HG03045 (cell line): ENCODE measurements around the gene HBS1L.
"Not testable (repeated sequence)": the region's sequence is repeated elsewhere in the genome, so short reads cannot be mapped to it uniquely, and the experiment has no call there.

Experiments used
- ATAC-seq: cut with Tn5 transposase; IDR thresholded peaks from one replicate; pipeline ENCODE4 v1.9.1; 2021; ENCODE audit warnings: mild to moderate bottlenecking, moderate library complexity; ENCODE audit not compliant: unreplicated experiment

The HBS1L gene

DNA sequence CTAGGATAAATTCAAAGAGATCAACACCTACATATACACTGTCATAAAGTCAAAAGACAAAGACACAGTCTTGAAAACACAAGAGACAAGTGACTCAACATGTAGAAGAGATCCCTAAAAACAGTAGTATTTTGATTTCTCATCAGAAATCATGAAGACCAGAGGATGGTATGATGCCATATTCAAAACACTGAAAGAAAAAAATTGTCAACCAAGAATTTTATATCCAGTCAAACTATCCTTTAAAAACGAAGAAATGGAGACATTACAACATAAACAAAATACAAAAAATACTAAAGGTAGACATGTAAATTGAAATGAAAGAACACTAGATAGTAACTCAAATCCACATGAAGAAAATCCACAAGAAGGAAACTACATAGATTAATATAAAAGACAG lies 27.3 kb upstream of the HBS1L start:
- ATAC-seq = no peak

DNA sequence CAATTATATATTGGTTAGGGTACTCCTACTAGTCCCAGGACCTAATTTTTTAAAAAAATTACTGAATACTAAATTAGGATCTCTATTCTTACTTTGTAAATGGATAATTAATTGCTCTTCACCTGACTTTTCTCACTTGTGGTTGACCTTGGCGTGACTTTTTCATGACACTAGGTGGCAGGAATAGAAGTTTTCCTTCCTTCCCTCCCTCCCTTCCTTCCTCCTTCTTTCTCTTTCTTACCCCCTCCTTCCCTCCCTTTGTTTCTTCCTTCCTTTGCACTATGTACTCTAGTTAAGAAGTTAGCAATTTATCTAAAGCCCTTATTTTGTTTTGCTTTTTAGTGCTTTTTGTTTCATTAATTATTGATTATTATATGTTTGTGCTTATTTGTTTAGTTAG lies 20.4 kb upstream of the HBS1L start:
- no peak for ATAC-seq

DNA sequence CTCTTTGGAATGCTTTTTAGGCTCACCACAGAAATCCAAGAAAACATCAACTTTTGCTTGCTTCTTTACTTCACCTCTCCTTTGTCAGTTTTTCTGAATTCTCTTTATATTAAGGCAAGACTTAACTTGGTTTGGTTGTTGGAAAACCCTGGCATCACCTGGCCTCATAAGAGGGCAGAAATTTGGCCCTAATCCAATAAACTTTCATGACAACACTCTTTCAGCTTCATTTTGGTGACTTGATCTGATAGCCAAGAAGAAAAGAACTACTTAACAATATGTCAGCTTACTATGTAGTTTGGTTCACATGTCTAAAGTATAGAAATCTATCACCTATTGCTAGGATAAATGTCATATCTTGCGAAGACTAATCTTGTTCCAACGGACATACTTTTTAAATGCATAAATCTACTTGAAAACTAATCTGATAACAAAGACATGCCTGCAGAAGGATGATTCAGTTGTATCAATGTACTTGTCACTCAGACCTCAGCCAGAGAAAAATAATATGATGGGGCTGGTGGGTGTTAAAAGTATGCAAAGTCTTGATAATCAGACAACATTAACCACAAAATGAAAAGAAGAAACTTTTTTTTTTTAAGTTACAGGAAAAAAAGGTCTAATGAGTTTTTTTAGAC lies 19.3 kb upstream of the HBS1L start:
- no peak for ATAC-seq

DNA sequence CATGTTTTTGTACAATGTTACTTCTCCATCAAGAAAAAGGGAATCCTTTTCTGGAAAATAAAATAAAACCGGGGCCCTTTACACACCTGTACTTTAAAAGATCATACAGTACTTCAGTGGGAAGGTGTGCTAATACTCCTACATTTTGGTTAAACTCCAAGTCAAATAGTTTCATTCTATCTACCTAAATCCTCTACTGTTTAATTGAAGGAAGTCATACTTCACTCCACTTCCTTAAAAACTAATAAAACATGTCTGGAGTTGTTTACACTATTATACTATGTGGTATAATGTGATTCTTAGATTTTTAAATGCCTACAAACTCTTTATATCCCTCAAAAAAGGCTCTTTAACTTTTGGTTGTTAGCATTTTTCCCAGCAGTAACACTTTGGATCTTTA lies 18.6 kb upstream of the HBS1L start:
- ATAC-seq = no peak

DNA sequence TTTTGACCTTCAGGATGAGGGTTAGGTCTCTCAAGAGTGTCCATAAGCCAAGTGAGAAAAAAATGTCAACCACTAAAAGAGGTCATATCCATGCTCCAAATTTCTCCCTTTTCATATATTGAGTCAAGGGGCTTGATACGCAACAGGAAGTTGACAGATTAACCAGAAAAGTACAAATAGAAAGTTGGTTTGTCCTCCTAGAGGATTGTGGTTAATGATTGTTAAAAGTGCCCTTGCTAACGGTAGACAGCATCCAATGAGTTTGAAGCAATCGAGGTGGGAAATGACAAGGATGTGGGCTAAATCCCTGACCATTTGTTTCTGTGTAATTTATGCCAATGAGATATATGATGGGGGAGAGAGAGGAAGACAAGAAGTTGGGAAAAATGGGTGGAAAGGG lies 18.1 kb upstream of the HBS1L start:
- no peak for ATAC-seq

DNA sequence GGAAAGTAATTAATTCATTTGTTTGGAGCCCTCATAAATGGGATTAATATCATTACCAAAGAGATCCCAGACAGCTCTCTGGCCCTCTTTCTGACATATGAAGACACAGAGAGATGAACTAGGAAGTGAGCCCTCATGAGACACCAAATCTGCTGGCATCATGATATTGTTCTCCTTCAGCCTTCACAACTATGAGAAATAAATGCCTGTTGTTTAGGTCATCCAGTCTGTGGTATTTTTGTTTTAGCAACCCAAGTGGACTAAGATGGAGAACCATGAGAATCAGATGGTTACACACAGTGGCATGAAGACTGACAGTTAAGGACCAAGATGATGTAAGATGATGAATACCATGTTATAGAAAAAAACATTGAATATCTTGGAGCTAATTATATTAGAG lies 16.9 kb upstream of the HBS1L start:
- no peak for ATAC-seq

DNA sequence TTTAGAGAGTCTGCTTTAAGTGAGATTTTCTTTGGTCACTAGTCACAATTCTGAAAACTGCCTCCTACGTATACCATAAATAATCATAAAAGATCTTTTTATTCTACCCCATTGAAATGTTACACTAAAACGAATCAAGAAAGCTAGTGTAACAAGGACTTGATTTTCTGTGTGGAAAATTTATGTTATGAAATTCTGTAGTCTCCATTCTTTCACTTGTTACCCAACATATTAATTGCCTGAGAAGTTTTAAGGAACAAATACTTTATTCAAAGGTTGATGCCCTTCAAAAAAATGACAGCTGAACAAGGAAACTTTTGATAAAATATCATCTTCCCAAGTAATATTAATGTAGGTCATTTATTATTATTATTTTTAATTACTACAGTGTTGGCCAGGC lies 13.3 kb upstream of the HBS1L start:
- no peak for ATAC-seq

DNA sequence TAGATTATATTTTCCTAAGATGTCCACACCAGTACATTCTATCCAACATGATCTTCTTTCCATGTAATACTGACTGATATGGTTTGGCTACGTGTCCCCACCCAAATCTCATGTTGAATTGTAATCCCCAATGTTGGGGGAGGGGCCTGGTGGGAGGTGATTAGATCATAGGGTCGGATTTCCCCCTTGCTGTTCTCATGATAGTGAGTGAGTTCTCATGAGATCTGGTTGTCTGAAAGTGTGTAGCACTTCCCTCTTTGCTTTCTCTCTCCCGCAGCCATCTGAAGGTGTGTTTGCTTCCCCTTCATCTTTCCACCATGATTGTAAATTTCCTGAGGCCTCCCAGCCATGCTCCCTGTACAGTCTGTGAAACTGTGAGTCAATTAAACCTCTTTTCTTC lies 12.2 kb upstream of the HBS1L start:
- no peak for ATAC-seq

DNA sequence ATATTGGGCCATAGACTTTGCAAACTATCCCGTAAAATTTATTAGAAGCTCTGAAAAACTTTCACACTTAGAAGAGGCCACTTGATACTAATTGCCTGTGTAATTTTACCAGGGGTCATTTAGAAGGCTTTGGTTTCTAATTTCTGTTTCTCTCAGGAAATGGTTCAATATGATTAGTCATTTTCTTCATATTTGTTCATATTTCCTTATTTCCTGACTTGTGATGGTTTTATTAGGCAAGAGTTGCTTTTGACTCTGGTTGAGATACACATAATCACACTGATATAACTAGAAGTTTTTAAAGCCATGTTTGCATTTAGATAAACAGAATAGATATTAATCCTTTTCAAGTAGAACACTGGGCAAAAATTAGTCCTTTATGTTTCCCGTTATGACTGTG lies 11.8 kb upstream of the HBS1L start:
- ATAC-seq = no peak

DNA sequence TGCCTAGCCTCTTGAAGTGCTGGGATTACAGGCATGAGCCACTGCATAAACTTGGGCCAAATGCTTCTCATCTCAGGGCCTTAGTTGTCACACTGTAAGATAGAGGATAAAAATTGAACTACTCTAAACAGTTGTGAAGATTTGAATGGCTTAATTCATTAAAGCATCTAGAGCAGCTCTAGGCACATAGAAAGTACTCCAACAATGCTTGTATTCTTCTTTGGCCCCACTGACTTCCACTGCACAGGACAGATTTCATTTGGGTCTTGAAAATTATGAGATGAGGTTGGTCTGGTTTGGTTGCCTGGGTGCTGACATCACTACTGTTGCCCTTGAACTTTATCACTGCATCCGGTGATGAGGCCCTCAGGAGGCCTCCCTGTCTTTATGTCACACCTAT lies 10.0 kb upstream of the HBS1L start:
- no peak for ATAC-seq

DNA sequence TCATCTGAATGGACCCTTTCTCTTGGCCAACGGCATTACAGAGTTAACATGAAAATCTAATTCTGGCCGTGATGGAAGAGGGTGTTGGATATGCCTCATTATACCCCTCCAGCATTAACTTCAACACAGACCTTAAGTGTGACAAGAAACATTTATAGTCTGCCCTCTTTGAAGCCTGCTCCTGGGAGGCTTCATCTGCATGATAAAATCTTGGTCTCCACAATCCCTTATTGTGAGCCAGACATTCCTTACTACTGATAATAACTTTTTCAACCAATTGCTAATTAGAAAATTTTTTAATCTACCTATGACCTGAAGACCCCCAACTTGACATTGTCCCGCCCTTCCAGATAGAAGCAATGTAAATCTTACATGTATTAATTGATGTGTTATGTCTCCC lies 9.3 kb upstream of the HBS1L start:
- ATAC-seq = no peak

DNA sequence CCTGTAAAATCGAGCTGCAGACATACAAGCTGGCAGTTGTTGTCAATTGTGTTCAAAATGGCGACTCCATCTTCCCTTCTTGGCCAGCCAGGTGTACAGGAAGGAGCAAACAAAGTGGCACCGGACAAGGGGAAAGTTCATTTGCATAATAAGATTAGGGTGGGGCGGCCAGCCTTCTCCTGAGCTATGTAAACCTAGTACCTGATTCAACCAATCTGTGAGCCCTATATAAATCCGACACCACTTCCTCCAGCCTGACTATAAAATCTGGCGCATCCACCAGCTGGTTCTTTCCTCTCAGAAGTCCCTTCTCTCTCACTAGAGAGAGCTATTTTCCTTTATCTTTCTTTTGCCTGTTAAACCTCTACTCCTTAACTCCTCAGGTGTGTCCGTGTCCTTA lies 8.1 kb upstream of the HBS1L start:
- ATAC-seq = no peak

DNA sequence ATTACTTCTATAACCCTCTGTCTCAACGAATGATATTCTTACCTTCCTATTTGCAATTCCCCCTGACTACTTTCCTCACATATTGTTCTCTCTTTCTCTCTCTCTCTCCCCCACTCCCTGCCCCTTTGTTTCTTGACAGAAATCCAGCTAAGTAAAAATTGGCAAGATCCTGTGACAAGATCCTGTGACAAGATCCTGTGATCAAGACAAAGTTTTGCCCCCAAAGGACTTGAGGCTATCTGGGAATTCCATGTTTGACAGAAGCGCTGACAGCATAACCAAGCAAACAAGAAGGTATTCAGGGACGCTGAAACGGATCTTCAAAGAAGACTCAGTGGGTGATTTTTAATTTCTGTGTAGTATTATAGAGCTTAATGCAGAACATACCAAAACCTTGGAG lies 5.5 kb upstream of the HBS1L start:
- no peak for ATAC-seq

DNA sequence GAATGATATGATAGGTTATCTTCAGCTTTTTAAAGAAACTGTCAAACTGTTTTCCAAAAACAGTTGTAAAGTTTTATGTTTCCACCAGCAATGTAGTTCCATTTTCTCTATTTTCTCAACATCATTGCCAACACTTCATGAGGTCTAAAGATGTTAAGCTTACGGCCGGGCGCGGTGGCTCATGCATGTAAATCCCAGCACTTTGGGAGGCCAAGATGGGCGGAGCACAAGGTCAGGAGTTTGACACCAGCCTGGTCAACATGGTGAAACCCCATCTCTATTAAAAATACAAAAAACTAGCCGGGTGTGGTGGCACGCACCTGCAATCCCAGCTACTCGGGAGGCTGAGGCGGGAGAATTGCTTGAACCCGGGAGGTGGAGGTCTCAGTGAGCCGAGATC lies 3.7 kb upstream of the HBS1L start:
- ATAC-seq = not testable (repeated sequence)

DNA sequence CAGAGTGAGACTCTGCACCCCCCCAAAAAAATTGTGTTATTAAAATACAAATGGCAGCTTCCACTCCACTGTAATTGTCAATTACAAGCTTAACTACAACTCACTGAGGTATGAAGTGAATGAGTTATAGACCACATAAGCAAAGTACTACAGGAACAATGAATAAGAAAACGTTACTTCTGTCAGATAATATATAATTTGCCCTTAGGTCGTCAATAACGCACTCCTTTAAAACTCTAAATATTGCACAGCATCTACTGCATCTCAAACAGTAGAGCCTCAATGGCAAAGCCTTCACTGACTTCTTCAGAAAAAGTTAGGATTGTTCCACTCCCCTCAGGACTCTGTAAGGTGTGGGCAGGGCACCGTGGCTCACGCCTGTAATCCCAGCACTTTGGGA lies 2.0 kb upstream of the HBS1L start:
- ATAC-seq = no peak

DNA sequence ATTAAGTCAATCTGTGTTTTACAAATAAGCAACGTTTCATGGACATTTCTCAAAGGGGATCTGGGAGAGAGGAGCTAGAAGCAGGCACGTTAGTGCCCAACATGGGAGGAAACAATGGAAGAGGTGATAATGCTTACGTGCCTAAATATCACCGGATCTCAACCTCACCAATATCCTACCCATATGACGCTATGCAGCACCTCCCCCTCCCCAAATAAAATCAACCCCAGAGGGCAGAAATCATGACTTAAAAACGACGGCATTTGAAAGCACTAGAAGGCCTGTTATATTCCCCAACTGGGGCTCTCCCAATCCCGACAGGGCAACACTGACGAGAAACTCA lies 425 bp downstream of the HBS1L start:
- no peak for ATAC-seq

DNA sequence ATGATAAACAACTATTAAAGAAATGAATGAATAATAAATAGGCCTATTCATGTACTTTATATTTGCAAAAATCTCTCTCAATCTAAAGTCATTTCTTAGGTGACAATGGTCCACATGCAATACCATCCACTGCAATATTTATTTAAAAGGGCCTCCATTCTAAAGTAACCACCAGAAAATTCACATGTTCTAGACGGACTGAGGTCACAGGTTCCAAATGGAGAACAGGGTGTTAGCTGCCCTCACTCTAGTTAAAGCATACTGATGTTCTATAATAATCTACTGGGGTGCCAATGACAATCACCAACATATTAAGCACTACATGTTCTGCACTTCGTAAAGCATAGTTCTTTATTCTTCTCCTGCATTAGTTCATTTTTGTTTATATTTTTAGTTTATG lies 1.2 kb downstream of the HBS1L start:
- ATAC-seq = no peak

DNA sequence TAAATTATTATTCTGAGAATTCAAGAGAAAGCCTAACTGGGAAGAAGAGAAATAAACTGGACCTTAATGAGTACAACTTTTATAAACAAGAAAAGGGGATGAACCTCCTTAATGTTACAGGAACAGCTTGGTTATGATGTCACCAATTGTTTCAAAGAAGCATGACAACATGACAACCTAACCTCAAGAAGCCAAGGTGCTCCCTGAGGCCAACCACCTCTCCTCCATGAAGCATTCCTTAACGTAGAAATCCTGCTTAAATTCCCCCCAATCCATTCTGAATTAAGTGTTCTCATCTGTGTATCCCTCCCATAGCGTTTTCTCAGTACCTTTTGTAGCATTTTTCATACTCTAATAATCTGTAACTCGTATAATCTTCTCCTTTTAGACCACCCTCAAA lies 1.7 kb downstream of the HBS1L start:
- ATAC-seq = no peak

DNA sequence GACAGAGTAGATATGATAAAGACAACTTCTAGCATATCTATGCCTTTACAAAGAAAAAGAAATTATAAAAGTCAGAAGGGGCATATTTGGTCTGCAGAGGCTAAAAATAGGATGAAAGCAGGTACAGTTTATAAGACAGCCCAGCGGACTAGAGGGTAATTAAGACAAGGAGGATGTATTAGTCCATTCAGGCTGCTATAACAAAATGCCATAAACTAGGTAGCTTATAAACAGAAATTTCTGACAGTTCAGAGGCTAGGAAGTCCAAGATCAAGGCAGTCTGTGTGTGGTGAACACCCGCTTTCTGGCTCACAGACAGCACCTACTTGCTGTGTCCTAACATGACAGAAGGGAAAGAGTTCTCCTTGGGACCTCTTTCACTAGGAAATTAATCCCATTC lies 5.7 kb downstream of the HBS1L start:
- ATAC-seq = no peak

DNA sequence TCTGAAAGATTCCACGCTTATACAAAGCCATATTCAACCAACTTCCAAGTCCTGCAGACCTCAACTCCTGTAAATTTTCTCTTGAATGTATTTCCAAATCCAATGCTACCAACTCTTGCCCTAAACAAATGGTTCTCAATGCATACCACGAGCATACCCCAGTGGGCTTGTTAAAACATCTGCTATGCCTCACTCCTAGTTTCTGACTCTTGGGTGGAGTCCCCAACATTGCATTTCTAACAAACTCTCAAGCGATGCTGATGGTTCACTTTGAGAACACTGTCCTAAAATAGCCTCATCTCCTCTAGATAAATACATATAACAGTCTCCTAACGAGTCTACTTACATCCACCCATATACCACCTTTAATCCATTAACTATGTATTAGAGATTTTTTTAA lies 7.3 kb downstream of the HBS1L start:
- ATAC-seq = no peak

DNA sequence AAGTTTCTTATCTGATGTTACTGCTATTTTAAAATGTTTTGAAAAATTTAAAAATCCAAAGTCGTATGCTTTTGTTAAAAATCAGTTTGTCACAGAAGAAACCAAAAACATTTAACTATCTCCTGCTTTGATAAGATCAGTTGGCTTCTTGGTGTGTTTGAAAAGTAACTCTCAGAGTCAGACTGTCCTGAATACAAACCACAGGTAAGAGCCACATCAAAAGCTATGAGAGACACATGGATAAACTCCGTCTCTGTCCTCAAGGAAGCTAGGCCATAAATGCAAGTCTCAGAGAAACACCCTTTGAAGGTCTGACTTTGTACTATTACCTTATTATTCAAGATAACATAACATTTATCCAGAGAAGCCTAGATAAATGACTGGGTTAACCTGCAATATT lies 7.7 kb downstream of the HBS1L start:
- no peak for ATAC-seq

DNA sequence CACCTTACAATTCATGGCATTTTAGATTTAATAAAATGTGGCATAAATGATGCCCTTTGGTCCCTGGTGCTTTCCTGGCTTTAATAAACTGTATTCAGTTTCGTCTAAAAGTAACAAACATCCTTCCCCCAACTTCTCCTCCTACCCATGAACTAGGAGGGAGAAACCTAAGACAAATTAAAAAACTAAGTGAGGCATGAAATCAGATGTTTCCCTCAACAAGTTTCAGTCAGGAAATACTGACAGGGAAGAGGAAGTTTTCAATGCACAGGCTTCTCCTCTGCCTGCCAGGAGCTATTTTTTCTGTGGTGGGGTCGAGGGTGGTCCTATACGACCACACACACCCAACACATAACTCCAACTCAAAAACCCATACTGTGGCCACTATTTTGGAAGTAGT lies 10.0 kb downstream of the HBS1L start:
- no peak for ATAC-seq

DNA sequence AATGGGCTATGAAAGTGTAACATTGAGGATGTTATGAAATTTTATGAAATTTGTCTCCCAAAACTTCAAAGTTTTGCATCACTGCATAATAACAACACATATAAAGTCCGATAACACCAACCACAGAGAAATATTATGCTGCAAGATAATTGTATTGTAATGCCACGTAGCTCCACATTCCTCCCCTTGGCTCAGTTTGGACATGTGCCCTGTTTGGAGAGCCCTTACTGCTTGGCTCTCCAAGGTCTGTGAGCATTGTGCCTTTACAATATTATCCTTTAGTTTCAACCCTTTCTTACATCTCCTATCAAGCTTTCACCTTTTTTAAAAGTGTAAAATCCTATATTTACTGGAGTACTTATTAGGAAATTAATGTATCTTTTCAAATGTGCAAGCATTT lies 10.8 kb downstream of the HBS1L start:
- ATAC-seq = no peak

DNA sequence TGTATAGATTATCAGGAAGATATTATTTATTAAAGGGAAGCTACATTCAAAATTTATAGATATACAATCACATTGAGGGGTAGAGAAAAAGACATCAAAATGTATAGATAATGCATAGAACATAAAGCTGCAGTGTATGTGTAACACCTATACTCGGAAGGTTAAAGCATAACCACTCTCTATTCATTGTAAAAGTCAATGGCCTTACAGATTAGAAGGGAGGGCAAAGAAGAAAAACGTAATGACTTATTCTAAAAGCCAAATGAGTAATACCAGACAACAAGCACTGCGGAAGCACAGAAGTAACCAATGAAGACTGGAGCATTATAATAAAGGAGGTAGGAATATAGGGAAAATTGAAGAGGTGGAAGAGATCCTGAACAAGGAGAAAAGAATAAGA lies 11.3 kb downstream of the HBS1L start:
- ATAC-seq = no peak
